RWPE1 (cell line): ENCODE results near the gene HRH3.
A peak's percentile ranks its signal among the peaks of the same experiment; 100 is the strongest.

Experiments used
- CTCF ChIA-PET: fragments of 350-600 bp; sonication (Branson Sonifier 250); formaldehyde crosslinking; extraction: SDS; loops from one replicate; lab custom pipeline; 2021; lab: Yijun Ruan, JAX
- POLR2A ChIA-PET: fragments of 400-600 bp; formaldehyde crosslinking; extraction: SDS; loops from one replicate; lab custom pipeline; 2020; ENCODE audit warnings: antibody characterized with exemption; ENCODE audit not compliant: low non-redundant PET; lab: Yijun Ruan, JAX
- DNase-seq: peaks from one replicate; pipeline ENCODE4 v3.0.0; 2012; ENCODE audit warnings: low spot score
- H3K27ac ChIP-seq: fragments of 450-650 bp; 2 replicates; pipeline ENCODE4 v1.5.1; 2017
- CTCF ChIP-seq: fragments of 450-650 bp; conservative IDR thresholded peaks from 2 replicates; pipeline ENCODE4 v1.5.1; 2017; ENCODE audit warnings: low read depth, mild to moderate bottlenecking

Gene HRH3

GRCh38 chr20:62255976-62256375 lies 35.9 kb upstream of the HRH3 start:
- TF ChIP-seq CTCF: no peak
- CTCF ChIA-PET: no interaction called here
- DNase-seq: no peak

GRCh38 chr20:62254021-62254724 lies 34.1 kb upstream of the HRH3 start:
- H3K27ac ChIP-seq: peak overlapping the region; percentile 25
- ChIA-PET POLR2A (no interaction called here), CTCF (interaction anchor here (0.6 to 1.1 kb wide), 2 partner anchors 12 to 74 kb away, joined by 3 read pairs; no protein-coding TSS in a partner anchor)

More at GRCh38 chr20:62255976-62256375, 35.9 kb upstream of the HRH3 start:
- H3K27ac ChIP-seq: no peak overlapping the region
- POLR2A ChIA-PET: no interaction called here

GRCh38 chr20:62253398-62253797 lies 33.3 kb upstream of the HRH3 start:
- peak overlapping the region; percentile 25 for H3K27ac ChIP-seq
- no peak for TF ChIP-seq CTCF
- no peak for DNase-seq
- ChIA-PET CTCF (no interaction called here), POLR2A (no interaction called here)

More at GRCh38 chr20:62254021-62254724, 34.1 kb upstream of the HRH3 start:
- no peak for DNase-seq
- TF ChIP-seq CTCF: no peak

GRCh38 chr20:62252342-62252966 lies 32.4 kb upstream of the HRH3 start:
- peak; percentile 59 for DNase-seq
- TF ChIP-seq CTCF: no peak
- peak overlapping the region; percentile 2 for H3K27ac ChIP-seq
- POLR2A ChIA-PET: no interaction called here
- CTCF ChIA-PET: interaction anchor here (0.6 kb wide), 1 partner anchor 33 kb away, joined by 3 read pairs; no protein-coding TSS in a partner anchor

- TF ChIP-seq CTCF: no peak
- H3K27ac ChIP-seq: no peak overlapping the region
Measured at GRCh38 chr20:62248890-62249560, 28.9 kb upstream of the HRH3 start.

GRCh38 chr20:62246872-62247652 lies 27.0 kb upstream of the HRH3 start:
- POLR2A ChIA-PET: no interaction called here
- H3K27ac ChIP-seq: peak overlapping the region; percentile 4
- TF ChIP-seq CTCF: no peak
- CTCF ChIA-PET: interaction anchor here (0.6 kb wide), 1 partner anchor 50 kb away, joined by 4 read pairs; no protein-coding TSS in a partner anchor
- no peak for DNase-seq

More at GRCh38 chr20:62248890-62249560, 28.9 kb upstream of the HRH3 start:
- DNase-seq: no peak
- ChIA-PET POLR2A (no interaction called here), CTCF (no interaction called here)
